Omental fat pad (tissue), 4 donors: ENCODE results near the gene RIBC2. TPM values are rescaled to one million over a fixed set of nuclear protein-coding genes. Genes with fewer than 3 reads are reported as not detected.
"Not testable (repeated sequence)": the region's sequence is repeated elsewhere in the genome, so short reads cannot be mapped to it uniquely, and the experiment has no call there.

ENCODE experiments used
- ATAC-seq: fragments of 150-250 bp; one replicate; pipeline ENCODE4 v1.9.1; 2016; ENCODE audit warnings: mild to moderate bottlenecking, moderate library complexity; ENCODE audit not compliant: low FRiP score
- DNase-seq: peaks from one replicate; pipeline ENCODE4 v3.0.0-alpha.2; 2019; ENCODE audit warnings: low spot score
- CTCF ChIP-seq, 3 donors: fragments of 450-650 bp; IDR thresholded peaks; one replicate each; pipeline ENCODE4 v1.5.1; 2016 to 2017; ENCODE audit warnings: antibody characterized with exemption in 3 of 3, mild to moderate bottlenecking in 3 of 3, moderate library complexity in 2 of 3
- total RNA-seq, 4 donors: library from RNA; depleted of rRNA; stranded (reverse); fragments of >200 nt; gene quantifications; one replicate each; pipeline ENCODE4 v1.1.0, GENCODE V29; 2016

Gene RIBC2
- total RNA-seq, 4 donors from 2014 or later: 0.56 TPM; not detected in 3

GRCh38 chr22:45448431-45448830 is 34.9 kb downstream of the RIBC2 start:
- DNase-seq (no peak), ATAC-seq (no peak)
- no peak for TF ChIP-seq CTCF (IDR thresholded peaks at IDR 0.05)

GRCh38 chr22:45449442-45449841 is 35.9 kb downstream of the RIBC2 start:
- not testable (repeated sequence) for ATAC-seq, DNase-seq

- ATAC-seq (no peak), DNase-seq (no peak)
- TF ChIP-seq CTCF (IDR thresholded peaks at IDR 0.05): no peak
These were observed 36.8 kb downstream of the RIBC2 start for GRCh38 chr22:45450101-45450785.

GRCh38 chr22:45450921-45451651 is 37.6 kb downstream of the RIBC2 start:
- ATAC-seq (peak; percentile 87), DNase-seq (no peak)
- no peak for TF ChIP-seq CTCF (IDR thresholded peaks at IDR 0.05)

GRCh38 chr22:45451972-45452371 is 38.5 kb downstream of the RIBC2 start:
- no peak for TF ChIP-seq CTCF (IDR thresholded peaks at IDR 0.05)

GRCh38 chr22:45452565-45453379 is 39.3 kb downstream of the RIBC2 start:
- no peak for ATAC-seq
- DNase-seq: no peak
- TF ChIP-seq CTCF (IDR thresholded peaks at IDR 0.05): no peak

More at GRCh38 chr22:45451972-45452371, 38.5 kb downstream of the RIBC2 start:
- DNase-seq (no peak), ATAC-seq (peak; percentile 29)

- no peak for ATAC-seq
- no peak for TF ChIP-seq CTCF (IDR thresholded peaks at IDR 0.05)
- no peak for DNase-seq
These were observed 40.3 kb downstream of the RIBC2 start for GRCh38 chr22:45453764-45454163.
